ENCODE measurements around the gene PLA2G2E.

PLA2G2E gene, protein sequence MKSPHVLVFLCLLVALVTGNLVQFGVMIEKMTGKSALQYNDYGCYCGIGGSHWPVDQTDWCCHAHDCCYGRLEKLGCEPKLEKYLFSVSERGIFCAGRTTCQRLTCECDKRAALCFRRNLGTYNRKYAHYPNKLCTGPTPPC

DNA sequence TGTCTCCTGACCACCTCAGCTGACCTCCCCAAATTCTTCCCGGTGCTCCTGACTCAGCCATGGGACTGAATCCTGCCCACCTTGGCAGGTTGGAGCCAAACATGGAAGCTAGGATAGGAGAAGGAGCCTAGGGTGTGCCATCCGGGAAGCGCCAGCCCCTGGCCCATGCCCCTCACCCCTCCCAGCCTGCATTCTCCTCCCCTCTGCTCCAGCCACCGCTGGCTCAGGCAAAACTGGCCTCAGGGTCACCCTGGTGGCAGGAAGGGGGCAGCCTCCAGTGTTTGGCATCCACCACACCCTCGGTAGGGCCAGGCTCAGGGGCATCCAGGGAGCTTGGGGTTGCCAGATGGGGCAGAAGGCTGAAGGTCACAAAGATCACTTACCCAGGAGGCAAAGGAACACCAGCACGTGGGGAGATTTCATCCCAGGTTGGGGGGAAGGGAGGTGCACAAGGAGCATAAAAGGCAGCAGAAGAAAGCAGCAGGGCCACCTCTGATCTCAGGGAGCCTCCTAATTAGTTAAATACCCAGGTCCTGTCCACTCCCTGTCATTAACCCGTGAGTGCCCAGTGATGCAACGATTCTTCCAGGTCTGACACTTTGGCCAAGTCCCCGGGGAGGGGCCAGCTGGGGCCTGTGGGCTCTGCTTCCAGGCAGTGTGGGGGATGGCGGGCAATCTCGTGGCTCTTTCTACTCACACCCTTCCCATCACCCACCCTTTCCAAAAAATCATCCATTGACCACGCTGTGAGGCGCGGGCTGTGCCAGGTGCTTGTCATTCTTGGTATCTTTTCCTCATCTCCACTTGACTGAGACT is at the start of gene PLA2G2E:
TSS of gene PLA2G2E (minus strand) at position 481 of the 816 bp plus-strand sequence. CDS start at position 423, 58 bp downstream.
- no peak for DNase-seq

DNA sequence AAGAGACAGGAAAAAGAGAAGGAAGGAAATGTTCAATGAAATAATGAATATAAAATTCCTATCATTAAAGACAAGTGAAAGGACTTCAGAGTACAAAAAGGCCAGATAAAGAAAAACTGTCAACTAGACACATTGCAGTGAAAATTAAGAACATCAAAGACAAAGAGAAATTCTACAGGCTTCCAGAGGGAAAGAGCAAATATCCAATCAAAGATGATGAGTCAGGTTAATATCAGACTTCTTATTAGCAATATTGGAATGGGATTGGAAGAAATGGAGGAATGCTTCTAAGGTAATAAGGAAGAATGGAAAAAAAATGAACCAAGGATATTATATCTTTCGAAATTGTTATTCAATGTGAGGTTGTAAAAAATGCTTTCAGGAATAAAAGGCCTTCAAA is 48.2 kb upstream of the PLA2G2E start:
- DNase-seq = no peak

DNA sequence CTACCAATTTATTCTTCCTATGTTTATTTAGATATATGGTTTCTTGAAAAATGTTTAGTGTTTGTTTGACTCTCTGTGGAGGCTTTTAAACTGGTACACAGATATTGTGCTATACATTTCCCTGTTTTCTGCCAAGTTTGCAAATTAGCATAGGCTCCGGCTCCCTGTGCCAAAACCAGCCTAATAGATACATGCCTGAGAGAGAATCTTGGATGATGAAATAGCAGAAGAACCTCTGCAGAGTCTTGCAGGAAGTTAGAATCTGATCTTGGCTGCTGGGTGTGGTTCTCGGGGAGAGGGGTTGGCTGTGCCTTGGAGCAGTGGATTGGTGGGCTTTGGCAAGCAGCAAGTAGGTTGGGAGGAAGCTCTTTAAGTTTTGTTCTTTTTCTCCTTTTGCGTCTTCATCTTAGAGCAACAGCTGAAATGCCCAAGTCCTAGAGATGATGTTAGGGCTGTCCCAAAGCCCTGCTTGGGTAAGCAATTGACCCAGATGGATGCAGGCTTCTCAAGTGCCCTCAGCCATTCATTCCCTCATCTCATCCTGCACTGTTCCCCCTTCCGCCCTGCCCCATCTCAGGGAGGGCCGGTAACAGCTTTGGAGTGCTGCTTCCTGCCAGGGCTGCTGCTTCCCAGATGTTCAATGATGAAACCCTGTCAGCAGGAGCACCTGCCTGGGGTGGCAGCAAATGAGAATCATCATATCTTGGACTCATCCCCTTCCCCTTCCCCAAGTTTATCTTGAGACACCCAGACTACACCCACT is 46.7 kb upstream of the PLA2G2E start:
- DNase-seq = no peak

DNA sequence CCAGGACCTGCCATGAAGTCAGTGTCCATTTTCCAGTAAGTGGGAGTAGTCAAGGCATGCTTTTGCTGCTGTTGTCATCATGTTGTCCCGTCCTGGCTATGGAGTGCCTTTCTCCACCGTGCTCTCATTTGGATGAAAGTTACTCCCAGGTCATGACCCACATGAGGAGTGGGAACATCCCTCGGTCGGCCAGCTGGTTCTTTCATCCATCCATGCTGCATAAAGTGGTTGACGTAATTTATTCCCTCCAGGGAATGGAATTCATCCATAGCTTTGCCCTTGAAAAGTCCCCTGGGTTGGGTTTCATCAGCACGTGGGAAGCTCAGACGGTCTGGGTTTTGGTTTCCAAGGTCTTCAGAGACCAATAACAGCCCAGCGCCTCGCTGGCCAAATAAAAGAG is 44.4 kb upstream of the PLA2G2E start:
- DNase-seq = no peak

DNA sequence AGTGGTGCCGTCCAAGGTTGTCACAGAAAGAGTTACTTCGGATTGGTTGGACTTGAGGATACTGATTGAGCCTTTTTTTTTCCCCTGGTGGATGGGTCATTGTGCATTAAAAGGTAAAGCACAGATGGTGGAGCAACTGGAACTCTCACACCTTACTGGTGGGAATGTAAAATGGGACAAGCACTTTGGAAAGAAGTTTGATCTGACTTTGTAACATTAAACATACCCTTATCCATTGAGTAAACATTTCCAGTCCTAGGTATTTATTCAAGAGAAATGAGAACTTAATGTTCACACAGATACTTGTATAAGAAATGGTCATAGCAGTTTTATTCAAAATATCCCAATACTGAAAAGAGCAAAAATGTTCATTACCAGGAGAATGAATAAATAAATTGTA is 41.1 kb upstream of the PLA2G2E start:
- no peak for DNase-seq

DNA sequence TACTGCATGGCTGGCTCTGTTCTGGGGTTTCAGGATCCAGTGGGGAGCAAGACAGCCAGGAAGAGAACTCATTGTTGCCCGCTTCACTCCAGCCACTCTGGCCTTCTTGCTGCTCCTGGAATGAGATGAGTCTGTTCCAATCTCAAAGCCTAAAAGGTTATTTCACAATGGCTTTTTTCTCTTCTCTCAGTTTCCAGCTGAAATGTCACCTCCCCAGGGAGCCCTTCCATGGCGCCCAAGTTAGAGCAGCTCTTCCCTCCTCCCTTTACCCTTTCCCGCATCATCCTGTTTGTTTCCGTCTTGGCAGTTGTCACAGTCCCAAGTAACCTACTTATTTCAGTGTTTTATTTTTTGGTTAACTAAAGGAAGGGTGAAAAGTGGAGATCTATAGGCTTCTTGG is 40.2 kb upstream of the PLA2G2E start:
- DNase-seq = no peak

DNA sequence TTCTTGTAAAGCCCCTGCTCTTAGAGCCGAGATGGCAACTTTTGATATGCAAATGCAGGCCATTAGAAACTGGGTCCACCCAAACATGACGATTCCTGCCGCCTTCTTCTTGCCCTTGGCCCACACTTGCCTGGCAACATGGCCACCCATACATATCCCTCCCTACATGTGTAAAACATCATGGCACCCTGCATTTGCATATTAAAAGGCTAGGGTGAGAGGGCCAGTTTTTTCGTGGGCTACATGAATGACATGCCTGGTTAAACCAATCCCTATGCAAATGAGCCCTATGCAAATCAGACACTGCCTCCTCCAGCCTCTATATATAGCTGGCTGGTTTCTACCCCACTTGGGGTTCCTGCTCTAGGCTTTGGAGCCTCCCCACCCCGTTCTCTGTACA is 37.2 kb upstream of the PLA2G2E start:
- DNase-seq = no peak

DNA sequence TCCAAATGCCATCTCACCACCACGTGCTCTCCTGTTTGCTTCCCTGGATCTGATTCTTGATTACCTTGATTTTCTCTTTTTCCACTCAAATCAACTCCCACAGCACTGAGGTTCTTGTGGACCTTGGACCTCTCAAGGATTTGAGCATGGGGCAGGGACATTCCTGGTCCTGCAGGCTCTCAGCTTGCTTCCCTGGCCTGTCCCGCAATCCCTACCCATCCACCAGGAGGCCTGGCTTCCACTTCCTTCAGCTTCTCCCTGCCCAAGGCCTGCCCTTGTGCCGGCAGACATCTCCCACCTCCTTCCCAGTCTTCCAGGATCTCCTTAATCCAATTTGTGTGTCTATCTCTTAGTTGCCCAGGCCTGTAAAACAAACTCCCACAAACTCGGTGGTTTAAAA is 34.4 kb upstream of the PLA2G2E start:
- DNase-seq = no peak

DNA sequence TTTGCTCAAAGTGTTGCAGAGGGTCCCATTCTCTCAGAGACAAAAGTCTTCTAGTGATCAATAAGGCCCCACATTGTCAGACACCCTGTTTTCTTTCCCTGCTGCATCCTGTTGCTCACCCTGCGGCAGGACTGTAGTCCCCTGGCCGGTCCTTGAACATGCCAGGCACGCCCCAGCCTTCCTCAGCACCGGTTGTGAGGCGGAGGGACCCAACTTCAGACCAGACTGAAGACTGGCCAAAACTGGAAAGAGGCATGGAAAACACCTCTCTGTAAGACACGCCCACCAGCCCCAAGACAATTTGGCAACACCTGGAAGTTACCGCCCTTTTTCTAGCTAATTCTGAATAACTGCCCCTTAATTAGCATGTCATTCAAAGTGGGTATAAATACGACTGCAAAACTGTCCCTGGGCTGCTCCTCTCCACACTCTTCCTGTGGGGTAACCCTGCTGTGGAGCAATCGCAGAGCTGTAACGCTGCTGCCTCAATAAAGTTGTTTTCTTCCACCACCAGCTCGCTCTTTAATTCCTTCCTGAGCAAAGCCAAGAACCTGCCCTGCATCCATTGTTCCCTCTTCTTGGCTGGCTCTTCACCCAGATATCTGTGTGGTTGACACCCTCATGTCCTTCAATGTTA is 32.2 kb upstream of the PLA2G2E start:
- no peak for DNase-seq

DNA sequence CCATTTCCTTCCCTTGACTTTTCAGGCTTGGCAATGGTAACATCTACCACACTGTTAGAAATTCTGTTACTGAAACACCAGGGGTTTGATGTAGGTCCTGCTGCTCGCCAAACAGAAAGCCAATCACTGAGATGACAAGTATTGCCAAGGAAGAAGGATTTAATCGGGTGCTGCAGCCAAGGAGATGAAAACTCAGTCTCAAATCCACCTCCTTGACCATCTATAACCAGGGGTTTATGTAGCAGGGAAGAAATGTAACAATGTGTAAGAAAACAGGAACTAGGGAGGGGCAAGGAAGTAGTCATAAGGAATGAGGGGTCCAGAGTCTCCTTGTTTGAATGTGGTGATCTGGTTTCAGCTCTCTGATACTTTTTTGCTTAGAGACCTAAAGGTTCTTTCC is 30.6 kb upstream of the PLA2G2E start:
- DNase-seq = no peak

DNA sequence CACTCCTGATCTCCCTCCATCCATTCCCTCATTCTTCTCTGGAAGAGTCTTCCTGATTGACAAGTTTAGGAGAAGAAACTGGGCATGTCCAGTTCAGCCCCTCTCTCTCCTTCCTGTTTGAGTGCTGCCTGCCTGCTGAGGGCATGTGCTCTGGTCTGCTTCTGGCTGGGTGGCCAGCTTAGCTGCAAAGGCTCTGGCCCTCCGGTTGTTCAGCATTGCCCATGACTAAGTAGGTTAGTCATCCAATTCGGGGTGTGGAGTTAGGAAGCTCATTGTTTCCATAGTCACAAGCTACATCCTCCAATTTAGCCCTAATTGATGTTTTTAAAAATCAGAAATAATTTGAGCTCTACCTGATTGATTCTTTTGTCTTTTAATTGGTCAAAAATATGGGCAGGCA is 25.6 kb upstream of the PLA2G2E start:
- DNase-seq = peak in 1 of 56 donors; percentile 4

DNA sequence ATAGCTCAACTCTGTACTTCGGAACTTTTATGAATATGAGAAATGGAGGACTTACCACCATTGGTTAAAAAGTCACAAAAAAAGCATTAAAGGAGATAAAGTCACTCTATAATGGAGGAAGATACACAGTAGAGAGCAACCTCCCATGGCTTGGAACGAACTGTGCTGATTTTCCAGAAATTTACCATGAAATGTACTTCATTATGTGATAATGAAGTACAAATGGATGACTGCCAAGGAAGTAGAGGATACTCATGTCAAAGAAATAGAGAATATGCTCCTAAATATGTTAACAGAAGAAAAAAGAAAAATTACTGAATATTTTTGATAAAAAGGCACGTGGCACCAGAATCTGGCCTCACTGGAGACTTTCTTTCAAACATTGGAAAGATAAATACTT is 23.6 kb upstream of the PLA2G2E start:
- DNase-seq = no peak

DNA sequence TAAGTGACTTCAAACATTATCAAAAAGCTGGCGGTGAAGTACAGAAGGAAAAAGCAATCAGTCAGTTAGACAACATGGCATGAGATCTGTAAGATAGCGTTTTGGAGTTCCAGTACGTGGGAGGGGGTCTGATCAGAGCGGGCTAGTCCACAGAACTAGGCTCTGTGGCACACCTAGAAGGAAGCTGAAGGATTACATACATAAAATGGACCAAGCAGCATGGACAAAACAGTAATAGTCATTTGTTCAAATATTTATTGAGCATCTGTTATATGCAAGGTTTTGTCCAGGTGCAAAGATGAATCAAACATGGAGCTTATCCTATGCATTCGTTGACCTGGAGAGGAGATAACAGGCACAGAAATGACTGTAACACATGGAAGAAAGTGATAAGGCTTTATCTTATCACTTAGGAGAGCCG is 22.9 kb upstream of the PLA2G2E start:
- no peak for DNase-seq

DNA sequence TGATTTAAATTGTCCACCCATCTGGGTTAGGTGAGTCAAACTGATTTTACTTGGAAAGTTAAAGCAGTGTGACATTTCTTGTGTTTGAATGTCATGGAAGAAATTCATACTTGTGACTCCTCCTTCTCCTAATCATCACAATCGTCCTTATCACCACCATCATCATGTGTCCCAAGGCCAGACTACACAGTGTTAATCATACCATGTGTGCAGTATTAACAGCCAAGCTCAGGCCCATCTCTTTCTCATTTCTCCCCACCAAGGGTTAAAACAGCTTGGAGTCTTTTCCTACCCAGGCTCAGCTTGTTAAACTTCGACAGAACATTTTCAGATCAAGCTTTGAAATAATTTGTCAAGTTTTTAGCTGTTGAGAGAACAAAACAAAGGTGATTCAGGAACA is 22.5 kb upstream of the PLA2G2E start:
- no peak for DNase-seq

DNA sequence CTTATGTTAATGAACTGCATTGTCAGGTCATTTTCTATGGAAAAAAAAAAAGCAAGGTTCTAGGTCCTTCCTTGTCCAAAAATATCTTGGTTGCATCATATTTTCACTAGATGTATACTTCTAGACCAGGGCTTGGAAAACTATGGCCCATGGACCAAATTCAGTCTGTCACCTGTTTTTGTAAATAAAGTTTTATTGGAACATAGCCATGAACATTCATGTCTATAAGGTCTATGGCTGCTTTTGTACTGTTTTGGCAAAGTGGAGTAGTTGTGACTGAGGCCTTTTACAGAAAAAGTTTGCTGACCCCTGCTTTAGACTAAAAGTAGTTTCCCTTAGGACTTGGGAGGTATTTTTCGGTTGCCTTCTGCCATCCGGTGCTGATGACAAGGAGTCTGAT is 19.2 kb upstream of the PLA2G2E start:
- no peak for DNase-seq

DNA sequence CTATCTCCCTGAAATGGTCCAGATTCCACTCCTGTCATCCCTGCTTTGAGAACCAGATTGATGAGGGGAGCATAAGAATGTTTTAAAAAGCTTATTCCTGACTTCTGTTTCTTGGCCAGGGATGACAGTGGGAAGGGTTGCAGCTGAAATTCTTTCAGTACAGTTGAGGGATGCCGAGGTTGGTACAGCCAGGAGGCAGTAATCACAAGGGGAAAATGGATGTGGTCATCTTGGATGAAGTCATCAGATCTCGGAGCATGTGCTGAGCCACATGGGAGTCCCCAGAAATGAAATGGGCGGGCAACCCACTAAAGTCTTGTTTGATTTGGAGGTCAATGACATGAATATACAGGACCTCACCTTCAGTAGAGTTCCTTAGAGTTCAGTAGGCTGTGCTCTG is 18.7 kb upstream of the PLA2G2E start:
- DNase-seq = peak in 1 of 56 donors; percentile 16

DNA sequence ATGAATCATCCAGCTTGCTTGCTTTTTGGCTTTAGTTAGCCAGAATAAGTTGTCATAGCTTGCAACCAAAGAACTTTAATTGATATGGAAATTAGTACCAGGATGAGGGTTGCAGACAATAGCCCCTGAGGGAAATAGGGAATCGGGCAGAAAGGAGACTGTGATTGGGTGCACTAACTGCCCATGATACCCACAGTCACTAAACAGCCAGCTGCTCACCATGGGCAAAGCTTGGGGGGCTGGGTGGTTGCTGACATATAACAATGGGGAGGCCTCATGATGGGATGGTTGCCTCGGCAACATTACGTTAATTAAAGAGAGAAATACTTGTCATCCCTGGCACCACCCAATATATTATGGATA is 17.8 kb upstream of the PLA2G2E start:
- peak in 5 of 56 donors; percentile 2 to 37 (median 22) for DNase-seq

DNA sequence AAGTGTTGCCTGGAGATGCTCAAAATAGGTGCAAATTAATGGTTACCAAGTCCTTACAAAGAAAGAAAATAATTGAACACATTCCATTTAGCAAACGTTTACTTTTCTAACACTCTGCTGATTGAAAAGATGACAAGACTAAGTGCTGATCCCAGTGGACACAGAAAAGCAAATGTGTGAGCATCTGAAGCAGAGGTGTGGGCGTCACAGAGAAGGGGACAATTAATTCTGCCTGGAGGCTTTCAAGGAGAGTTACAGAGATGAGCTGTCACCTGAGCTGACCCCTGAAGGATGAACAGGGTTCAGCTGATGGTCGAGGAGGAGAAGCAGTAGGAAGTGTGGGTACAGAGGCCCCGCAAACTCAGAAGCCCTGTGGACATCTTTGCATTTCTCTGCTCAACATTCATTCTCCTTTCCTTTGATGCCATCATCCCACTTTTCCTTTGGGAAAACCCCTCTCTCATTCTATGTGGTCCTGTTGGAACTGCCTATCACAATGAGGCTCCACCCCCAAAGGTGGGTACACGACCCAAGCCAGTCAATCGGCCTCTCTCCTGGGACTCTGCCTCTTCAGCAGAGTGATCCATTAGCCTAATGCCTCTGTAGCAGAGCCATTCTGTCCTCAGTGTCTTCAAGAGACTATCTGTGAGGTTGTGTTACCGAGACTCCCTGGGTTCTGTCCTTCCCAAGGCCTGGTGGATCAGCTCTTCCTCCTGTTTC is 17.2 kb upstream of the PLA2G2E start:
- DNase-seq = peak in 3 of 56 donors; percentile 4 to 23 (median 12)

DNA sequence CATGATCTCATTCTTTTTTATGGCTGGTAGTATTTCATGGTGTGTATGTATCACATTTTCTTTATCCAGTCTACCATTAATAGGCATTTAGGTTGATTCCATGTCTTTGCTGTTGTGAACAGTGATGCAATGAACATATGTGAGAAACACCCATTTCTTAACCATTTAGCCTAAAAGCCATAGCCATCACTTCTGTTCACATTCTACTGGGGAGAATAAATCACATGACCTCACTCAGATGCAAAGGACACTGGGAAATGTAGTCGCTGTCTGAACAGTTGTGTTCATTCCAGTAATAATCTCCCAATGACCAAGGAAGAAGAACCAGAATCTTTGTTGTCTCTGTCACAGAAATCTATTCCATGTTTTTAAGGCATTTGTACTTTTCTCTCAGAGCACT is 15.1 kb upstream of the PLA2G2E start:
- DNase-seq = no peak

DNA sequence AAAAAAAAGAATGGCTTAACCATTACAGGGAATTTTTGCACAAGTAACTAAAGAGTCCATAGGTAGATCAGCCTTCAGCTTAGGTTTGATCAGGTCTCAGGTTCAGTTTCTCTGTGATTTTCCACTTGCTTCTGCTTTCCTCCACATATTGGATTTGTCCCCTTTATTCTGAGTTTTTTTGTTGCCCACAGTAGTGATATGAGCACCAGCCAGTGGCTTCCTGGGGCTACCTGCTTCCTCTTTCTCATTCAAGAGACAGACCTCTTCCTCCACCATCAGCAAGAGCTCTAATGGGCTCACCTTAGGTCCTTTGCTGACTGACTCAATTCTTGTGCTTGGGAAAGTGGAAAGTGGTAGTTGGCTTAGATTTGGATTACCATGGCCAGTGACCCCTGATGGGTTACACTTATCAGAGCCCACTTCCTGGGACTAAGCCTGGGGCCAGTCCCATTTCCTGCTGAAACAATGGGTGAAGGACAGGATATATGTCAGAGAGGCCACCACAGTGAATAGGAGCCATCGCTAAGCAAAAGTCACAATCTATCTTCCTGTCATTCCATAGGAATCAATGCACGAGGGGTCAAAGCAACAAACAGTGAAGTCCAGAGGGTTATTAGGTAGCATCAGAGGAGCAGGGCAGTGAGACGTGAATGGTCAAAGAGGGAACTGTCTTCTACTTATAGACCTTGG is 12.8 kb upstream of the PLA2G2E start:
- DNase-seq = no peak

DNA sequence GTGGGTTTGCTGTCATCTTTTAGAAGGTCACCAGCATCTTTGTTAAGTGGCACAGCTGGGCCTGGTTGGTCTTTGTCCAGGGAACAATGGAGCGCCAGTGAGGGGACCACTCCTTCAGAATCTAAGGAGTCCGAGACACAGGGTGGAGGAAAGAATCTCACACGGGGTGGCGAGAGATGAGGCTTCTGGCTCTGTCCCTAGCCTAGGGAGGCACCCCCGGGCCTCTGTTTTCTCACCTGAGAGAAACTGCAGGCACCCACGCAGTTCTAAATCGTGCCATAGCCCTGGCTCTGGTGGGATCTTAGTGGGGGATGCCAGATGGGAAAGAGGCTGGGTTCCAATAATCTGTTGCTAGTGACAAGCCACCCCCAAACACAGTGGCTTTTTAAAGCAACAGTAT is 10.9 kb upstream of the PLA2G2E start:
- peak in 1 of 56 donors; percentile 8 for DNase-seq

Data from amygdala (tissue), 56 donors.